Activated naive CD4-positive, alpha-beta T cell treated with anti-CD3 and anti-CD28 coated beads, Interleukin-2, amount 10 ng/mL, durations not matched to agents 7 days and 5 days (primary cell): ENCODE measurements around the gene PHOSPHO1.
A peak's percentile ranks its signal among the peaks of the same experiment; 100 is the strongest.

Experiments
- CTCF ChIA-PET: fragments of 350-600 bp; sonication (Branson Sonifier 250); formaldehyde crosslinking; loops from one replicate; lab custom pipeline; 2021; ENCODE audit warnings: antibody characterized with exemption; lab: Charles Lee
- DNase-seq: peaks from one replicate; pipeline ENCODE4 v3.0.0-alpha.2; 2020
- H3K27ac Mint-ChIP-seq: one replicate; pipeline ENCODE4 v1.8.0; 2021; ENCODE audit warnings: mild to moderate bottlenecking, moderate library complexity, mixed read lengths
- H3K27me3 Mint-ChIP-seq: one replicate; pipeline ENCODE4 v1.8.0; 2021; ENCODE audit warnings: mild to moderate bottlenecking, mixed read lengths
- H3K36me3 Mint-ChIP-seq: one replicate; pipeline ENCODE4 v1.8.0; 2021; ENCODE audit warnings: mixed read lengths
- H3K4me1 Mint-ChIP-seq: one replicate; pipeline ENCODE4 v1.8.0; 2021; ENCODE audit warnings: mixed read lengths
- H3K4me3 Mint-ChIP-seq: one replicate; pipeline ENCODE4 v1.8.0; 2021; ENCODE audit warnings: mild to moderate bottlenecking, moderate library complexity, mixed read lengths
- H3K9me3 Mint-ChIP-seq: one replicate; pipeline ENCODE4 v1.8.0; 2021; ENCODE audit warnings: mixed read lengths

PHOSPHO1 gene

DNA sequence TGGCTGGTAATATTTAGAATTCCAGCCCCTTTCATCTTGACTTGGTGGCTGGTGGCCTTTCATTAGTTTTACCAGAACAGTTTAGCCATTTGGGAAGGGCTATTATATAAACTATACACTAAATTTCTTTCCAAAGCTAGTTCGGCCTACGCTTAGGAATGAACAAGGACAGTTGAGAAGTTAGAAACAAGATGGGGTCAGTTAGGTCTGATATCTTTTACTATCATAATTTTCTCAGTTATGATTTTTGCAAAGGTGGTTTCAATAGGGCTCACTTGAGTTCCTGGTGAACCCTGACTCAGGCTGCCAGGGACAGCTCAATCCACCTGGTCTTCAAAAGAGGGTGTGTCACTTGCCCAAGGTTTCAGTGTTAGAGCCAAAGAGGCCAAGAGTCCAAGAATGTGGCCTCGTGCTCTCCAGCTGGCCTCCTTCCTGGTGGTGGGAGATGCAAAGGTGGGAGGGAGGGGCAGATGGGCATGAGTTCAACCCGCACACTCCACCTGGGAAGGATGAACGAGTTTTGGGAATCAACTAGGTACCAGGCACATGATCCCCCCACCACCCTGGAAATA lies 4.0 kb upstream of the PHOSPHO1 start:
- Mint-ChIP-seq H3K36me3 (no peaks in the 10 kb centered on the region), H3K27me3 (peaks cover 80% of the 10 kb centered on the region), H3K9me3 (no peaks in the 10 kb centered on the region), H3K4me3 (no peak overlapping the region), H3K4me1 (peaks cover 8% of the 10 kb centered on the region), H3K27ac (no peak overlapping the region)
- no peak for DNase-seq
- CTCF ChIA-PET = interaction anchor here (1.9 kb wide), 1 partner anchor 134 kb away, joined by 4 read pairs; no protein-coding TSS in a partner anchor

DNA sequence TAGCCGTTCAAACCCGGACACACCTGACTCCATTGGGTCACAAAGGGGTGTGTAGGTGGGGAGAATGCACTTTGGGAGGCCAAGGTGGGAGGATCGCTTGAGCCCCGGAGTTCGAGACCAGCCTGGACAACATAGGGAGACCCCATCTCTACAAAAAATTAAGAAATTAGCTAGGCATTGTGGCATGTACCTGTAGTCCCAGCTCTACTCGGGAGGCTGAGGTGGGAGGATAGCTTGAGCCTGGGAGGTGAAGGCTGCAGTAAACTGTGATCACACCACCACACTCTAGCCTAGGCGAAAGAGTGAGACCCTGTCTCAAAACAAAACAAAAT lies 942 bp upstream of the PHOSPHO1 start:
- no peaks in the 10 kb centered on the region for H3K36me3 Mint-ChIP-seq
- H3K27me3 Mint-ChIP-seq = peaks cover 71% of the 10 kb centered on the region
- H3K9me3 Mint-ChIP-seq = no peaks in the 10 kb centered on the region
- CTCF ChIA-PET = interaction anchor here (2.3 kb wide), 1 partner anchor 52 kb away, joined by 7 read pairs; no protein-coding TSS in a partner anchor
- H3K27ac Mint-ChIP-seq = no peak overlapping the region
- no peak for DNase-seq
- H3K4me1 Mint-ChIP-seq = peaks cover 16% of the 10 kb centered on the region
- peak overlapping the region; percentile 70 for H3K4me3 Mint-ChIP-seq

DNA sequence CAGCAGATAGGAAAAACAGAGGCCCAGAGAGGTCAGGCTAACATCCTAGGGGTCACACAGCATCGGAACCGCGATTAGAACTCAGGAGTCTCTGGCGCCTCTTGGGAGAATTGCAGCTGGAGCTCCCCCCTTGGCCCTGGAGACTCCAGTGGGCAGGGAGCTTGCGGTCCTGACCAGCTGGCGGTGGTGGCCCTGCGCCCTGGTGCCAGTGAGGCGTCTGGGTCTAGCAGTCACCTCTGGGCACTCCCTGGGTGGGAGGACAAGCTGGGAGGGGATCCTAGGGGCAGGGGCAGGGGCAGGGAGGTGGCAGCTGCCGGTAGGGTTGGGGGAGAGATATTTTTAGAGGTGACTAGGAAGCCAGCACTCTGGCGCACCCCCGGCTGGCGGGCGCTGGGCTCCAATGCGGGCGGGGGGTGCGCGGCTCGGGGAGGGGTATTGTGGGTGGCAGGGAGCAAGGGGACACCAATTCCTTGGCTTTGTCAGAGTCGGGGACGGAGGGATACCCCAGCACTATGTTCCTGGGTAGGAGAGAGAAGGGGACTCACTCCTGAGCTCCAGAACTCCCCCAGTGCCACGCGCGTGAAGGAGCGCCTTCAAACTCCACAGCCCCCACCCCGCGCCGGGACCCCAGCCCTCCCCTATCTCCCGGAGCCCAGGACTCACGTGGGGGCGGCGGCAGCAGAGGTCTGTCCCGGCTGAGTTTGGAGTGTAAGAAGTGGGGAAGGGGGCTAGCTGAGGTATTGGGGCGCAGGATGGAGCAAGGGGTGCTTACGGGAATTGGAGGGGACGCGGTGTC lies 584 bp downstream of the PHOSPHO1 start:
- no peaks in the 10 kb centered on the region for H3K9me3 Mint-ChIP-seq
- peak overlapping the region; percentile 70 for H3K4me3 Mint-ChIP-seq
- CTCF ChIA-PET = interaction anchor here (0.9 to 2.0 kb wide), 4 partner anchors 20 to 67 kb away, joined by 3 to 19 read pairs (median 4); partner anchors contain the start of genes ABI3 and GNGT2
- peaks cover 78% of the 10 kb centered on the region for H3K27me3 Mint-ChIP-seq
- no peak overlapping the region for H3K27ac Mint-ChIP-seq
- peaks cover 4% of the 10 kb centered on the region for H3K36me3 Mint-ChIP-seq
- no peak for DNase-seq
- peaks cover 21% of the 10 kb centered on the region for H3K4me1 Mint-ChIP-seq

DNA sequence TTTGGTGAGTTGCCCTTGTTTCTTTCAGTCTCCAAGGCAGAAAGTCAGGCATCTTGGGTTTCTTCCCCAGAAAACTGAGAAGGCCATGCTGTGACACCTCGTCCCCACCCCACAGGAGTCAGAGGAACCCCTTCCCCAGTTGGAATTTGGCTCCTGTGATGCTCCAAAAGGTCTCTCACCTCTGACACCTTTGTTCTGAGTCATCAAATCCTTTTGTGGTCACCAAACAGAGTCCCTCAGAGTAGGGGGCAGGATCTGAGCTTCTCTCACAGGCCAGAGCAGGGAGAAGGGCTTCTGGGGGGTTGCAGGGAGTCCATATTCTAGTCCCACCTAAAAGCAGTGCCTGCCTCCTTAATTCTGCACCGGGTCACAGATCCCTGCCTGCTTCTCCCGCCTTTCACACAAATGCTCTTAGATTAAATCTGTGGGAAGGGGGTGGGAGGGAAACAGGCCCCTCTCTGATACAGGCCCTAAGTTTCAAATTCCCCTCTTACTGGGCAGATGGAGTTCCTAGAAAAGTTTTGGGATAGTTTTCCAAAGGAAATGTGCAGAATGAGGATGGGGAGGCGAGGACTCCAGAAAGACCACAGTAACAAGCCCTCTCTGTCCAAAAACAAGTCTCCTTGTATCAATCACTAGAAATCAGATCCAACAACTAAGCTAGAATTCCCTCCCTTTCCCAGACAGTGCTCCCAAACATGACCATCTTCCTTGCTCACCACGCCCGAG lies 1.3 kb downstream of the PHOSPHO1 start:
- H3K9me3 Mint-ChIP-seq = no peaks in the 10 kb centered on the region
- peaks cover 28% of the 10 kb centered on the region for H3K4me1 Mint-ChIP-seq
- CTCF ChIA-PET = interaction anchor here (0.9 to 2.7 kb wide), 4 partner anchors 19 to 68 kb away, joined by 4 to 19 read pairs (median 8); partner anchors contain the start of genes ABI3 and GNGT2
- peaks cover 85% of the 10 kb centered on the region for H3K27me3 Mint-ChIP-seq
- H3K27ac Mint-ChIP-seq = no peak overlapping the region
- peaks cover 6% of the 10 kb centered on the region for H3K36me3 Mint-ChIP-seq
- H3K4me3 Mint-ChIP-seq = peak overlapping the region; percentile 32
- DNase-seq = no peak

DNA sequence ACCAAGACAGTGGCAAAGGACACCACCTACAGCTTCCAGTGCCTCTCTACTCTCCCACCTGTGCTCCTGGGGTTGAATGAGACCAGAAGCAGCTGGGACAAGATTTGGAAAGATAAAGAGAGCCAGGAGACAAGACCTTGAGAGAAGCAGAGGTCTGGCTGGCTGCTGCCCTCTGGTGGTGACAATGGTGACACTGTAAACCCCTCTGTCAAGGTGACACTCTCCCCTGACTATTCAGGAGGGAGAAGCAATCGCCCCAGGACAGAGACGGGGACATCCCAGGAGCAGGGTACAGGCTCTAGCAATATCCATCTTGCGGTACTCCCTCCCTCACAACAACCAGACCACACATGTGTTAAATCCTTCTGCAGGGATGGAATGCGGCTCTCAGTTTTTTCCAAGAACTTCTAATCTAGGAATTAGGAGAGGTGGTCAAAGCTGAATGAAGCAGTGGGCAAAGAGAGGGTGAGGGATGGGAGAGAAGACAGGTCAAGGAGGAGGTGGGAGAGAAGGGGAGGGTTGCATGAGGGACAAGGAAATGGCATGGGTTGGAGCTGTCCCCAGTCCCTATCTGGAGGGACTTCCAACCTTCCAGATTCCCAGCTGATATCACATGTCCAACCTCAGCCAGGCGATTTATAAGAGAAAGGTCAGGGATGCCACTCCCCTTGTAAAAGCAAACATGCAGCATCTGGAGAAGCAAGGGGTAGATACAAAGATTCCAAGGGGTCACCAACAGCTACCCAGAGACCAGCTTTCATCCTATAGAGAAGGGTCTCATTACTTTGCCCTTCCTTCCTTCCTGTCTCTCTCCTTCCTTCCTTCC lies 2.9 kb downstream of the PHOSPHO1 start:
- H3K4me3 Mint-ChIP-seq = no peak overlapping the region
- H3K27ac Mint-ChIP-seq = no peak overlapping the region
- peaks cover 43% of the 10 kb centered on the region for H3K4me1 Mint-ChIP-seq
- peaks cover 17% of the 10 kb centered on the region for H3K36me3 Mint-ChIP-seq
- peak; percentile 87 for DNase-seq
- peaks cover 90% of the 10 kb centered on the region for H3K27me3 Mint-ChIP-seq
- CTCF ChIA-PET = interaction anchor here (0.6 to 4.8 kb wide), 23 partner anchors 8 to 548 kb away, joined by 3 to 96 read pairs (median 5); partner anchors contain the start of genes ABI3 and GNGT2
- H3K9me3 Mint-ChIP-seq = no peaks in the 10 kb centered on the region

DNA sequence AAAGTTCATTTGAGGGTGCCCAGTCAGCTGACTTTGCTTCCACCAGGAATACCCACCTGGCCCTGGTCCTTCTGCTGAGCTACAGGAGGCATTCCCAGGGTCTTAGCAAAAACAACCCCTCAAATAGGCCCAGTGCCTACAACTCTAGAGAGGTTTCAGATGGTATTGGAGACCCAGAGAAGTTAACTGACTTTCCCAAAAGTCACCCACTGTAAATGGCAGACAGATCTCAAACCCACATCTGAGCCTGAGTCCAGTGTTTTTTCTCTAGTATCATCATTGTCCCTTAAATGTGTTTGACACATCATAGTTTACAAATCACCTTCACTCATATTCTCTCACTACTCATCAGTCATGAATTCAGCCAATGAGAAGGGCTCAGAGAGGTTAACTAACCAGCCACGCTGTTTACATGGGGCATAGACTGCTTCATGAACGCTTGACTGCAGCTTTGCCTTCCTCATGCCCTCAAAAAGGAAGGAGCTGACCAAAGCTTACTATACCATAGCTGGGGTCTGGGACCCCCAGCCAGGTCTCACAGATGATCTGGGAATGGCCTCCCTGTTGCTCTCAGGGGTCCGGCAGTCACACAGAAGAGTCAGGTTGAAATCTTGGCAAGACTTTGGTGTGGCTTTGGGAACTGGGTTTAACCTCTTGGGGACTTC lies 3.7 kb downstream of the PHOSPHO1 start:
- CTCF ChIA-PET = interaction anchor here (0.6 to 4.8 kb wide), 23 partner anchors 8 to 348 kb away, joined by 3 to 96 read pairs (median 5); partner anchors contain the start of genes ABI3 and GNGT2
- DNase-seq = no peak
- Mint-ChIP-seq H3K9me3 (no peaks in the 10 kb centered on the region), H3K27me3 (peaks cover 85% of the 10 kb centered on the region), H3K27ac (no peak overlapping the region), H3K4me1 (peaks cover 49% of the 10 kb centered on the region), H3K36me3 (peaks cover 23% of the 10 kb centered on the region), H3K4me3 (no peak overlapping the region)

DNA sequence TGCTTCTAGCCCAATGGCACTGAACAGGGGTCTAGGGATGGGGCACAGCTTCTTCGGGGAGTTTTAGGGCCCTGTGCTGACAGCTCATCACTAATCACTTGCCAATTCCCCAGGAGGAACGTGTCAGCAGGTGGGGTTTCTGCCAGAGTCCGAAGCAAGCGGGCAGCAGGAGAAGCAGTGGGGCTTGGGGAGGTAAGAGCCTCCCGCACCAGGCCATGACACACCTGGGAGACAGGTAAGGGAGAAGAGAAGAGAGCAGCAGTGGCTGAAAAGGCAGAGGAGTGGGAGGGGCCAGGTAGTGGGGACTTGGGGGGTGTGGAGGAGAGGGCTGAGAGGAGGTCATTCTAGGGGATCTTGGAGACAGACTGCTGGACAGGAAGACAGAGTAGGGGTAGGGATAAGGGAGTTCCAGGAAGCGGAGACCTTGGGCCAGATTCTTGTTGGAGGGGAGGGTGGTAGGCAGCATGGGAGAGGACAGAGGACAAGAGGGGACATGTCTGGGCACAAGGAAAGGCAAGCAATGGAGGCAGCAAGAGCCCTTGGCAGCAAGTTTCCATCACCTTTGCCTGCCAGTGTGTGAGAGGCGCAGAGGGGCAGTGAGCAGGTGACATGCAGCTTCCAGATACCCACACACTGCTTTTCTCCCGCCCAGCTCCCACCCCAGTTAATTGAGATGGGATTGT lies 4.9 kb downstream of the PHOSPHO1 start:
- H3K36me3 Mint-ChIP-seq = peaks cover 26% of the 10 kb centered on the region
- H3K4me3 Mint-ChIP-seq = no peak overlapping the region
- no peaks in the 10 kb centered on the region for H3K9me3 Mint-ChIP-seq
- CTCF ChIA-PET = interaction anchor here (0.9 to 4.8 kb wide), 11 partner anchors 9 to 174 kb away, joined by 3 to 96 read pairs (median 9); no protein-coding TSS in a partner anchor
- DNase-seq = no peak
- peaks cover 45% of the 10 kb centered on the region for H3K4me1 Mint-ChIP-seq
- H3K27me3 Mint-ChIP-seq = peaks cover 73% of the 10 kb centered on the region
- peak overlapping the region; percentile 74 for H3K27ac Mint-ChIP-seq

DNA sequence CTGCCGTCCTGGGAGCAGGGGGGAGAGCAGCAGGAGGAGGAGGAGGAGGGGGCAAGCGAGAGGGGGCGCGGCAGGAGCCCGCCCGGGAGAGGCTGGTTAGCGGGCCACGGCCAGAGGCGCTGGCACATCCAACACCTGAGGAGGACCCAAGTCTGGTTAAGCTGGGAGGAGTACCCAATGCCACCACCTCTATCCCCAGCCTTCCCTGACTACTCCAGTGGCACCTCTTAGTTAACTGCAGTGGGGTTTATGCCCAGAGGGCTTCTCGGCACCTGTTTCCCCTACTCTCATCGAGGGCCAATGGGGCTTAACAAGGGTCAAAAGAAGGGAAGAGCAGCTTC lies 5.6 kb downstream of the PHOSPHO1 start:
- CTCF ChIA-PET = interaction anchor here (0.9 to 4.8 kb wide), 7 partner anchors 8 to 44 kb away, joined by 4 to 96 read pairs (median 8); partner anchors contain the start of genes ABI3 and GNGT2
- Mint-ChIP-seq H3K36me3 (peaks cover 30% of the 10 kb centered on the region), H3K4me3 (peak overlapping the region; percentile 44), H3K9me3 (no peaks in the 10 kb centered on the region), H3K27ac (no peak overlapping the region), H3K27me3 (peaks cover 66% of the 10 kb centered on the region), H3K4me1 (peaks cover 50% of the 10 kb centered on the region)
- DNase-seq = no peak

DNA sequence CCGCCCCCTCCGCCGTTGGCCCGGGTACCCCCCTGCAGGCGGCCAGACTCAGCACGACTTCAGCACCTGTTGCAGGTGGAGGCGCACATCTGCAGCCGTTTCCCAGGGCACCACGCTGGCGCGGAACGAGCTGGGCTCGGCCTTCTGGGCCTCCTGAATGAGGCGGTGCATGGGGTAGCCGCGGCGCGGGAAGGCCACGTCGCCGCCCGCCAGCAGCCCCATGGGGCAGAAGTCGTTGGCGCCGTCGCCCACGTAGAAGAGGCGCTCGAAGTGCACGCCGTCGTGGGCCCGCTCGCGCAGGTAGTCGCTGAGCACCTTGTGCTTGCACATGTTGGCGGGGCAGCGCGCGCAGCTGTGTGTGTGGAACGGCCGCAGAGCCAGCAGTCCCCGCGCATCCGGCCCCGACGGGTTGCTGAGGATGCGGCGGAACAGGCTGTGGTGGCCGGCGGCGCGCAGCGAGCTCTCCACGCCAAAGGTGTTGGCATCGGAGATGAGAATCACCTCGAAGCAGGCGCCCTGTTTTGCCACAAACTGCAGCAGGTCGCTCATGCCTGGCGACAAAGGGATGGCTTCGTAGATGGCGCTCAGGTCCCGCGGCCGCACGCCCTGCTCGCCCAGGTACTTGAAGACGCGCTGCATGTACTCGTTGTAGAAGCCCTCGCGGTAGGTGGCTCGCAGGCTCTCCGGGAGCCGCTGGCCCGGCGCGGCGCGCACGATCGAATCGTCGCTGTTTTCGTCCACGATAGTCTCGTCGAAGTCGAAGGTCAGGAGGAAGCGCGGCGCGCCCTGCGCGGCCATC lies 6.2 kb downstream of the PHOSPHO1 start:
- Mint-ChIP-seq H3K27ac (no peak overlapping the region), H3K4me3 (peak overlapping the region; percentile 44), H3K9me3 (no peaks in the 10 kb centered on the region), H3K36me3 (peaks cover 36% of the 10 kb centered on the region), H3K27me3 (peaks cover 60% of the 10 kb centered on the region), H3K4me1 (peaks cover 52% of the 10 kb centered on the region)
- peak; percentile 75 for DNase-seq
- CTCF ChIA-PET = interaction anchor here (0.7 to 4.8 kb wide), 8 partner anchors 9 to 43 kb away, joined by 3 to 96 read pairs (median 4); partner anchors contain the start of genes ABI3 and GNGT2

DNA sequence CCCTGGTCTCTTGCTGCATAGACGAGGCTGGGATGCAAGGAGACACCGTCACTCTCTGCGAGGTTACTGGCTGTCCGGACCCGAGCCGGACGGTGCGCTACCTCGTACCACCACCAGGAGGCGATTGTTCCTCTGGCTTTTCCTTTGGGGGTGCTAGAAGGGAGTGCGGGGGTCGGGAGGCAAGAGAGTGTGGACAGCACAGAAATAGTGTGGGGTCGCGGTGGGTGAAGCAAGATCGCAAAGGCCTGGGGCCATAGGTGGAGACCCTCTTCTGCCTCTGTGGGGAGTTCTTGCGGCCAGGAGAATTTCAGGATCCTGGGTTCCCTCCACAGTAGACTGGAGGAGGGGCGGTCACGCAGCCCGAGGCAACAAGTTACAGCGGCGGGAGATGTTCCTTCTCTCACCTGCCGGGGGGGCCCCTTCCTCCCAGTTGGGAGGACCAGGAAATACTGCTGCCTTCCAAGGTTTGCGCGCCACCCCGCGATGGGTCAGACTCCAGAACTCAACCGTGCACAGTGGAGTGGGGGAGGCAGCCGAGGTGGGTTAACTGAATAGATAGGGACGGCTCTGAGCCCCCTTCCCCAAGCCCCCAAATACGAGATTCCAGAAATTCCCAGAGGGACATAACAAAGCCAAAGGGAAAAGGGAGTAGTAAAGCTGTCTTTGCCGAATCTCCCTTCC lies 6.9 kb downstream of the PHOSPHO1 start:
- Mint-ChIP-seq H3K4me3 (peak overlapping the region; percentile 36), H3K9me3 (no peaks in the 10 kb centered on the region), H3K36me3 (peaks cover 41% of the 10 kb centered on the region), H3K27ac (no peak overlapping the region), H3K27me3 (peaks cover 52% of the 10 kb centered on the region), H3K4me1 (peaks cover 59% of the 10 kb centered on the region)
- peak; percentile 74 for DNase-seq
- CTCF ChIA-PET = interaction anchor here (0.7 to 4.8 kb wide), 7 partner anchors 8 to 43 kb away, joined by 3 to 96 read pairs (median 5); partner anchors contain the start of genes ABI3 and GNGT2

DNA sequence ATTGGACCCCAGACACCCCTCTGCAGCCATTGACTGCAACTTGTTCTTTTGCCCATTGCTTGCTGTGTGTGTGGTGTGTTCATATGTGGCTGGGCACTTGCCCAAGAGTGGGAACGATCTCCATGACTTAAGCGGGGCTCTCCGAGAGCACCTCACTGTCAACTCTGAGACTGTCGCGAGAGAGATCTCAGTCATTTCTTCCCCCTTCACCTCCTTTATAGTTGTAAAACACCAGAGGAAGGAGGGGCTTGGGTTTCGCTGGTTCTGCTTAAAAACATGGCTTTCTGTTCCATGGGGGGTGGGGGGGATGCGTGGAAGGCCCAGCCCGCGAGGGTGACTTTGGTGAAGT lies 7.4 kb downstream of the PHOSPHO1 start:
- H3K27ac Mint-ChIP-seq = no peak overlapping the region
- peaks cover 65% of the 10 kb centered on the region for H3K4me1 Mint-ChIP-seq
- H3K36me3 Mint-ChIP-seq = peaks cover 44% of the 10 kb centered on the region
- no peak for DNase-seq
- CTCF ChIA-PET = interaction anchor here (1.7 to 2.3 kb wide), 2 partner anchors 11 to 31 kb away, joined by 7 to 13 read pairs; no protein-coding TSS in a partner anchor
- H3K4me3 Mint-ChIP-seq = peak overlapping the region; percentile 36
- peaks cover 50% of the 10 kb centered on the region for H3K27me3 Mint-ChIP-seq
- no peaks in the 10 kb centered on the region for H3K9me3 Mint-ChIP-seq
